Measurements from ENCODE around the gene GMEB2.

The GMEB2 gene

DNA sequence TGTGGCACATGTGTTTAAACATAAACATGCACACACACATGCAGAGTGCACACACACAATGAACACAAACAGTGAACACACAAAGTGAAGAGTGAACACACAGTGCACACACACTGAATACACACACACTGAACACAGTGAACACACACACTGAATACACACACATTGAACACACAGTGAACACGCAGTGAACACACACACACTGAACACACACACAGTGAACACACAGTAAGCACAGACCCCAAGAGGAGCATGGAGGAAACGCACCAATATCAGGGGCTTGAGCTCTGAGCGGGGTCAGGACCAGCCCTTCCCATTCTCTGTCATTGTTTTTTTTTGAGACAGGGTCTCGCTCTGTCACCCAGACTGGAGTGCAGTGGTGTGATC, 35.8 kb downstream of the GMEB2 start:
- in situ Hi-C loops (cut with HindIII; ENCODE audit: low sequenced_read_pairs) = loop anchor here (10.0 kb wide), 2 partner anchors 56 to 174 kb away; partner anchors contain the start of gene PTK6

DNA sequence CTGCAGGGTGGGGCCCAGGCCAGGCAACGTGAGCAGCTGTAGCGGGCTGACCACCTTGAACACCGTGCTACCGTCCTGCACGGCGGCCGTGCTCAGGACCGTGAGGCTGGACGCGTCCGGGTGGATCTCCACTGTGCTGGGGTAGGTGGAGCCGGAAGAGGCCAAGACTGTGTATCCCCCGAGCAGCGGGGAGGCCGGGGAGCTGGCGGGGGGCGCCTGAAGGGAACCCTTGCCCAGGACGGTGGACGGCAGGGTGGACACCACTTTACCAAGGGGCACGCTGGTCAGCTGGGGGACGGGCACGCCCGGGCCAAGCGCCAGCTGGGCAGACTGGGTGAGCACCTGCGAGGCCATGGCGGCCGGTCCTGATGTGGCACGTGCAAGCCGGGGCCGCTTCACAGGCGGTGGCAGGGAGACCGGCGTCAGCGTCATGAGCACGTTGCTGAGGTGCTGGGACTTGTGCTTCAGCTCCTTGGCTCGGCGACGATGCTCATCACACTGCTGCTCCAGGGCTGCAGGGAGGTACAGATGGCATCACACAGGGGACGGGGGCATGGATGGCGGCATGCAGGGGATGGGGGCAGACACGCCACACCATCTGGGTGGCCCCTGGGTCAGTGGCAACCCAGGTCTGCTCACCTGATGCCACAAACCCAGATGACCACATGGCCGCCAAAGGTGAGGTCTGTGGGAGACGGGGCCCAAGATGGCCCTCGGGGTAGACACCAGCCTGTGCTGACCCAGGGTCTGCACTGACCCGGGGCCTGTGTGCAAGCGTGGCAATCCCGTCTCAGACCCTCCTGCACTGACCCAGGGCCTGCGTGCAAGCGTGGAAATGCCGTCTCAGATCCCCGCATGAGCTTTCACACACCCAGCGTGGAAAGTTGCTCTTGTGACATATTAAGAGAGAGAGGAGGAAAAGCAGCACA, 36.4 kb downstream of the GMEB2 start:
- in situ Hi-C loops (cut with HindIII; ENCODE audit: low sequenced_read_pairs) = loop anchor here (10.0 kb wide), 2 partner anchors 56 to 174 kb away; partner anchors contain the start of gene PTK6

DNA sequence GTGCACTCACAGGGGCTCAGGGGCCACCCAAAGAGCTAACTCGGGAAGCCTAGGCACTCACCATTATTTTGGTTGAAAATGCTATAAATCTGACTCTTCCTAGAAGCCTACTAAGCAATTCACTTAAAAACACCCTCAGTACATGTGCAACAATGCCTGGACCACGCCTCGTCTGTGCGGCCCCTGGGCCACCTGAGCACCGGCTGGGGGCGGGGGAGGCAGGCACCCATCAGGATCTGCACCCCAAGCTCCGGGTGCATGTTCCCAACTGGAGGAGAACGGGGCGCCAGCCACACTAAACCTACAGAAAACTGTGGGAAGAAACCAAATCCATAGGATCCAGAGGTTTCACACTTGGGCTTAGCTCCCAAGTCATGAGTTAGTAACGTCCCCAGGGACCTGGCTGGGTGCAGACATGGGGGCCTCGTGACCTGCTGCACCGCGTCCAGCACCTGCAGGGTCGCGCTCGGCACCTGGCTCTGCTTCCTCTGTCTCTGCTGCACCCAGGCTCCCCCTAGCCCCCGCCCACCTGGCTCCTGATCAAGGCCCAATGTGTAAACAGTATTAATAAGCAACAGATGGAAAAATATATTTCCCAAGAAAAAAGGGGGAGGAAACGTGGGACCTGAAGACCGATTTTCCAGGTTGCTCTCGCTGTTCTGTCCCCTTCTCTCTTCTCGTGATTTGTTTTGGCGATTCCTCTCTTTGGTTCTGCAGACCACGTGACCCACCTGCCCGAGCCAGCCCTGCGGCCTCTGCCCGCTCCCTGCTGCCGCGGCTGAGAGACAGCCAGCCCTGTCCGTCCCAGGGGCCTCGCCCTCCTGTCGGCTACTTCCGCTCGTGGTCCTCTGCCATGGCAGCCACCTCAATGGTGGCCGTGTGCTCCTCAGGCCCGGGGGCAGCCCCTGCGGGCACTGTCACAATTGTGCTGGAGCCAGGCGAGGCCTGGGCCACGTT, 37.4 kb downstream of the GMEB2 start:
- in situ Hi-C loops (cut with HindIII; ENCODE audit: low sequenced_read_pairs) = loop anchor here (10.0 kb wide), 2 partner anchors 55 to 175 kb away; partner anchors contain the start of gene PTK6

DNA sequence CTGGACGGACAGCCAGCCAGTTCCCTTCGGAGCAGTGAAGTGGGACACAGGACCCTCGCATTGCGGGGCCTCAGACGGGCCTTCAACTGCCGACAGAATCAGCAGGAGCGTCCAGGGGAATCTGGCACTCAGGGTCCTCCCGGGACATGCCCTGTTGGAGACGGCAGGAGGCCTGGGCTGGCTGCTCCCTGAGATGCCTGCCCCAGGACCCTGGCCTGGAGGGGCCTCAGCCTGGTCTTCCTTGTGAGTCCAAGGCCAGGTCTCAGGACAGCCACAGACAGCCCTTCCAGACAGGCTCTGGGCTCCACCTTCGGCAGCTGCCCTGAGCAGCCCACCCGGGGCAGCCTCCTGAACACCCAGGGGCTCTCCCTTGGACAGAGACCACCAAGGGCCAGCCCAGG, 38.3 kb downstream of the GMEB2 start:
- in situ Hi-C loops (cut with HindIII; ENCODE audit: low sequenced_read_pairs) = no loop called here

DNA sequence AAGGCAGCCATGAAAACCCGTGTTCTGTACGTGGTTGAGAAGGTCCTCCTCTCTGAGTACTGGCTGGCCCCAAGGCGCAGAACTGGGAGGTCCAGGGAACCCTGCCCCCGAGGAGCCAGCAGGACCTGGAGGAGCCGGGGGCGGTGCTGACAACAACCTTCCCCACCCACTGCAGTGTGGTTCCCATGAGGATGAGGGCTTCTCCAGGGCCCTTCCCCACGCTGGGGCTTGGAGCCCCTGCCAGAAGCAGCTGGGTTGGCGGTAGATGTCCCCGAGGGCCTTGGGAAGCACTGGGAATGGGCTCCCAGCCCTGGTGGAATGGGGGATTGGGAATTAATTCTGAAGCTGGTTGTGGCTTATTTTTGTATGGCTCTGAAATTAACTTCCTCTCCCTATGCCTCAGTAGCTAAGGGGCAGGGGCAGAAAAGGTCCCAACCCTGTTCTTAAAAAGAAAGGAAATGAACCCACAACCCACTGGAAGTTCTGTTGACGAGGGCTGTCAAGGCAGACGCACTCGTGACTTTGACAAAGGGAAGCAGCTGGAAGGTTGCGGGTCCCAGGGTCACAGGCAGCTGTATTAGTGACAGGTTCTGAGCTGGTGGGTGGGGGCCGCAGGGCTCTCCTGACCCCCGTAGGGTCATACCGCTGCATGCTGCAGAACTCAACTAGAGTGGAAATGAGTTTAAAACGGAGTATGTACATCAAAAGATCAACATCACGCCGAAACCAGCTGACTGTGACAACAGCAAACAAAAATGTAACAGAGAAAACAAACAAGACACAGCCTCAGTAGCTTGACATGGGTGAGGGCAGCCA, 38.9 kb downstream of the GMEB2 start:
- in situ Hi-C loops (cut with HindIII; ENCODE audit: low sequenced_read_pairs) = no loop called here

DNA sequence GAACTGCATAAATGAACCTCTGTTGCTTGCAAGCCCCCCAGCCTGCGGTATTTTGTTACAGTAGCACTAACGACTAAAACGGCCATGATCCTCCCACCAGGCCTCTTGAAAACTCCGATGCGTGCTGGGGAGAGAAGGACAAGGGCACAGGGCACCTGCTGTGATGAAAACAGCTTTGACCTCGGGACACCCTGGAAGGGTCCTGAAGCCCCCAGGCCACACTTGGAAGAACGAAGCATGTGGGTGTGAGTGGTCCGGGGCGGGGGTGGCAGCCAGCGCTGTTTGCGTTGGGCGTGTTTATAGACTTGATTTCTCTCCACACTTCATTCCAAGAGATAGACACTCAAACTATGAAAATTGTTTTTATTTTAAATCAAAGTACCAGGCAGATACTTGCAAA, 39.6 kb downstream of the GMEB2 start:
- in situ Hi-C loops (cut with HindIII; ENCODE audit: low sequenced_read_pairs) = no loop called here

DNA sequence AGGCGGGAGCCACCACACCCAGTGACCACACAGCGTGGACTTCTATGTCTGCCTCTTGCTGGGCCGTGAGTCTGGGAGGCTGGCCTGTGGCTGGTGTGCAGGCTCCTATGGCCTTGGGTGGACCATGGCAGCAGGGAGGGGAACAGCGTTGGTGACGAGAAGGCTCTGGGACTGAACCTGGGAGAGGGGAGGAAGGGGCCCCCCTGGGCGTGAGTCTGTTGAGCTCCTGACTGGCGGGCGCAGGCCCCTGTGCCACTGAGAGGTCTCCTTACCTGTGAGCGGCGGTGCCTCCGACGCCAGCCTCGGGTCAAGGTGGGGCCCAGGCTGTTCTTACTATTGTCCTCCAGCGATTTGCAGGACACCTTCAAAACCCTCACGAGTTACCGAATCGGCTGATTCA, 40.1 kb downstream of the GMEB2 start:
- in situ Hi-C loops (cut with HindIII; ENCODE audit: low sequenced_read_pairs) = no loop called here

DNA sequence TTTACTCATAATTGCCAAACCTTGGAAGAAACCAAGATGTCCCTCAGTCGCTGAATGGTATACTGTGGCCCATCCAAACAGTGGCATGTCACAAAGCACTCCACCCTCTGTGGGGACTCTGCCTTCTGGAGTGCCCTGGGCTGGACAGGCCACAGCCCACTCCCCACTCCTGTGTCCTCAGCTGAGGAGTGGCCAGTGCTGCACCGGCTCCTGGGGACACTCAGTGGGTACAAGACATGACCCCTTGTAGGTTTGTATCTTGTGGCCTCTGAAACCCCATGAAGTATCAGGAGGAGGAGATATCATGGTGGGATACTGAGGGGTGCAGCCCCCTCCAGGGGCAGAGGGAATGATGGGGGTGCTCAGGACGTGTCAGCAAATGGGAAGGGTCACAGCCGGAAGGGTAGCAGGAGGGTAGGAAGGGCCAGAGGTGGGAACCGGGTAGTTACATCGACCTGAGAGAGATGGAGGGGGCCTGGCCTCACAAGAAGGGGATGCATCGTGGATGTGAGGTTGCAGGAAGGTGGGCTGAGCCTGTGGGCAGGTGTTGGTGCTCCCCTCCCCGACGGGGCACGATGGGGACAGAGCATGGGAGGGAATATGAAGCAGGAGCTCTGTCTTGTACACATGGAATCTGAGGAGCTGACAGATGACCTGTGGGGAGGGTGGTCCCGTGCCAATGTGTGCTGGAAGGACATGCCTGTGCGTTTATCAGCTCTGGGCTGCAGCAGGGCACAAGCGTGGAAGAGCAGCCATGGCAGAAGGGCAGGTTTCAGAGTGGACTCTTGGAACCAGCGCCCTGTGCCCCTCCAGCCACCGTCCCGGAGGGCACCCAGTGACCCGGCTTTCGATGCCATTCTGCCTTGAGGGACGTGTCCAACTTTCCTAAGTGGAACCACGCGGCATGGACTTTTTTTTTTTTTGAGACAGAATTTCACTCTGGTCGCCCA, 41.0 kb downstream of the GMEB2 start:
- in situ Hi-C loops (cut with HindIII; ENCODE audit: low sequenced_read_pairs) = no loop called here

DNA sequence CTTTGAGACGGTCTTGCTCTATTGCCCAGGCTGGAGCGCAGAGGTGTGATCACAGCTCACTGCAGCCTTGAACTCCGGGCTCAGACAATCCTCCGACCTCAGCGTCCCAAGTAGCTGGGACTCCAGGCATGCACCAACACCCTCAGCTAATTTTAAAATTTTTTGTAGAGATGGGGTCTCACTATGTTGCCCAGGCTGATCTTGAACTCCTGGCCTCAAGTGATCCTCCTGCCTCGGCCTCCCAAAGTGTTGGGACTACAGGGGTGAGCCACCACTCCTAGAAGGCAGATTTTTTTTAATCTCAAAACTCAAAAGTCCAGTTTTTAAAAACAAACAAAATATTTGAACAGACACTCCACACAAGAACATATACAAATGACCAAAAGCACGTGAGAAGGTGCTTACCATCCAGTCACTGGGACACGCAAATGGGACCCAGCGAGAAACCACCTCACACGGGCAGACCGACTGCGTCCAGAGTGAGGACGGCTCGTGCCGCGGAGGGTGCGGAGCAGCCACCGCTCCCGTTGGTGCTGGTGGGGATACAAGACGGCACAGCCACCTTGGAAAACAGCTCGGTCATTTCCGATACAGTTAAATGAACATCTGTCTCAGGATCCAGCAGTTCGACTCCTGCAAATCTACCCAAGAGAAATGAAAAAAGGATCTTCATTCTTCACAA, 44.4 kb downstream of the GMEB2 start:
- in situ Hi-C loops (cut with HindIII; ENCODE audit: low sequenced_read_pairs) = no loop called here

DNA sequence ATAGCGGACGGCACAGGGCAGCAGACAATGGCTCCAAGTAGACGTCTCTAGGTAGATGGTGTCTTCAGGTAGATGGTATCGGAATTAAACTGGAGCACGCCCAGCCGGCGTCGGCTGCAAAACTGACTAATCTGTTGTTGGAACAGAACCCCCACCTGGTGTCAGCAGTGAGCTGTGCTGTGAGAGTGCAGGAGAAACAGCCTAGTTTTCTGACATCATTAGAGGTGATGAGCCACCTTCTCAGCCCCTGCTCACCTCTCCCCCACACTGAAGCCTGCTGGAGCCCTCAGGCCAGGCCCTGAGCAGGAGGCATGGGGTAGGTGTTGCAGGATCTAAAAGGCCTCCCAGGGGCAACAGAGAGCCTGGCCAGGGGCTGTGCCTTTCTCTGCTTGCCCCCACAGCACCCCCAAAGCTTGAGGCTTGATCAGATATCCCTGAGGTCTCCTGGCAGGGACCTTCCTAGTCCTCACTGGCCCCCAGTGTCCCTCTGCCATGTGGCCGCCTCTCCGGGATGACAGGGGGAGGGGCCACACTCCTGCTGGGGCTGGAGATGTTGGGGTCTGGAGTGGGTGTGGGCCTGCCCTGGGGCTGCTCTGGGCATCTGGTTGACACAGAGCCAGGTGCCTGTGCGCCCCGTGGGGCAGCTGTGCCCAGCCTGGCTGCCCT, 46.0 kb downstream of the GMEB2 start:
- in situ Hi-C loops (cut with HindIII; ENCODE audit: low sequenced_read_pairs) = no loop called here

DNA sequence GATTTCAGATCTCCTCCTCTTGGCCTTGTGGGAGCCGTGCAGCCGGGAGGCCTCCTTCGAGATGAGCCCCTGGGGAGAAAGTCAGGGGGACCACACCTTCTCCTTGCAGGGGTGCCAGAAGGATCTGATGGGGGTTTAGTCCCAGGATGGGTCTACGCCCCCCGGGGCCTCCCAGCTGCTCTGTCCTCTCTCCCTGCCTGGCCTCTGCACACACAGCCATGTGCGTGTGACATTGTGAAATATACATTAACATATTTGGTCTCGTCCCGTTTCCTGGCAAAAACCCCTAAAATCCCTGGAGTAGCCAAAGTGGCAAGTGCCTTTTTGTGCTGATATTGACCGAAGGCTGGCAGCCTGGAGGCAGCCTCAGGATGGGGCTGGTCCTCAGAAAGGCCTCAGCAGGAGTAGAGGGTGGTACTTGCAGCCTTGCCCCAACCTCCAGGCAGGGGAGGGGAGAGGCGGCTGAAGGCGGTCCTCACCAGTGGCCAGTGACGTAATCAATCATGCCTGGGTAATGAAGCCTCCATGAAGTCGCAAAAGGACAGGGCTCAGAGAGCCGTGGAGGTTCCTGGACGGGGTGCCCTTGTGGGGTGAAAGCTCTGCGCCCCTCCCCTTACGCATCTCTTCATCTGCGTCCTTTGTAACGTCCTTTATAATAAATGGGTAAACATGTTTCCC, 47.7 kb downstream of the GMEB2 start:
- in situ Hi-C loops (cut with HindIII; ENCODE audit: low sequenced_read_pairs) = no loop called here

DNA sequence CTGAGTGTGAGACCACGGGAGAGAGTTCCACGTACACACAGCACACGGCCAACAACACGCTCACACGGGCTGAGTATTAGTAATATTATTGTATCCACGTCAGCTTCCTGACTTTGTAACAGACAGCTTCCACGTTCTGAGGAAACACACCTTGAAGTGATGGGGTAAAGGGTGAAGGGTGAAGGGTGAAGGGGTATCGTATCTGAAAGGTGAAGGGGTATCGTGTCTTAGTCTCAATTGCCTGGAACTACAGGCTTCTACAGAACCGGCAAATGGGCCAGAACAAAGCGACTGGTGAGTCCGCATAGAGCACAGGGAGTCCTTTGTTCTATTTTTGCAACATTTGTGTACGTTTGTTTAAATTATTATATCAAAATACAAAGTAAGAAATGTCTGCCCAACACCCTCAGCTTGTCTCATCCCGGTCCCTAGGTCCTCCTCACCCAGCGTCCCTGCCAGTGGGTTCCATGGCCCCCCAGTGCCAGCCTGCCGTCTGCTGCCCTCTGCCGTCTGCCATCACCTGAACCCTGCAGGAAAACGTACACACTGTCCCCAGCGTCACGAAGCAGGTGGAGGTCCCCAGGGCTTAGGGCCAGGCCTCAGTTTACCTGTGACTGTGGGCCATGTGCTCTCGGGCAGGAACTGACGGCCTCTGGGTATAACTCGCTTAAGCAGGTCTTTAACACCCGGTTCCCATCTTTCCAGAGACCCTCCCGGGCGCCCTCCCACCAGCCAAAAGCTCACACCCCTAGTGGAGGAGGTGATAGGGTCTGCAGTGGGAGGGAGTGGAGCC, 48.5 kb downstream of the GMEB2 start:
- in situ Hi-C loops (cut with HindIII; ENCODE audit: low sequenced_read_pairs) = no loop called here

DNA sequence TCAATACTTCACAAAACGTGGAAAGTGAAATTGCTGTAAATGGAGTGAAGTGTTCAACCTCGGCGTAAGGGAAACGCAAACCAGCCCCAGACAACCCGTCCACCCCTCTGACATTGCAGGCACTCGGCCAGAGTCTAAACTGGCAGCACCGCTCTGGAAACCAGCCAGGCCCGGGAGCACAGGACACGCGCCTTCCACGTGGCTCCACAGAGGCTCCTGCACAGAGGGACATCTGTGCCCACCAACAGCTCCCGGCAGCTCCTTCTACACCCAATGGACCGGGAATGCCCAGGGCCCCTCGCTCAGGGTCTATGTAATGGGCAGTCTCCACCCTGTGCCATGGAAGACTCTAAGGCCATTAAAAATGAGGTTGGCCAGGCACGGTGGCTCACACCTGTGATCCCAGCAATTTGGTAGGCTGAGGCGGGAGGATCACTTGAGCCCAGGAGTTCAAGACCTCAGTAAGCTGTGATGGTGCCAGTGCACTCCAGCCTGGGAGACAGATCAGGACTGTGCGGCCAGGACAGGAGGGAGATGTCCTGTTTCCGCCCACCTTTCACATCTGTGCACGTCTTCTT, 49.5 kb downstream of the GMEB2 start:
- in situ Hi-C loops (cut with HindIII; ENCODE audit: low sequenced_read_pairs) = no loop called here

DNA sequence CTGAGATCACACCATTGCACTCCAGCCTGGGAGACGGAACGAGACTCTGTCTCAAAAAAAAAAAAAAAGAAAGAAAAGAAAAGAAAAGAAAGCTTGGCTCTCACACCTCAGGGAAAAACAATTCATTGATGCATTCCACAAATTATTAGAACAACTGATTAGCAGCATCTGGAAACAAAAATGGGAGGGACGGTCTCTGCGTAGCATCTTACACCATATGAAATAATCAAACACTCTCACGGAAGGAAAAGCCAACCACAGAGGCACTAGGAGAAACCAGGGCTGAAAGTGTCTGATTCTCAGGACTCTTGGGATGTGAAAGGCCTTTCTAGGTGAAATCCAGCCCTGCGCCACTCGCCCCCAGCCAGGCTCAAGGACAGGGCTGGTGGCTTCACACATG, 50.6 kb downstream of the GMEB2 start:
- in situ Hi-C loops (cut with HindIII; ENCODE audit: low sequenced_read_pairs) = no loop called here

DNA sequence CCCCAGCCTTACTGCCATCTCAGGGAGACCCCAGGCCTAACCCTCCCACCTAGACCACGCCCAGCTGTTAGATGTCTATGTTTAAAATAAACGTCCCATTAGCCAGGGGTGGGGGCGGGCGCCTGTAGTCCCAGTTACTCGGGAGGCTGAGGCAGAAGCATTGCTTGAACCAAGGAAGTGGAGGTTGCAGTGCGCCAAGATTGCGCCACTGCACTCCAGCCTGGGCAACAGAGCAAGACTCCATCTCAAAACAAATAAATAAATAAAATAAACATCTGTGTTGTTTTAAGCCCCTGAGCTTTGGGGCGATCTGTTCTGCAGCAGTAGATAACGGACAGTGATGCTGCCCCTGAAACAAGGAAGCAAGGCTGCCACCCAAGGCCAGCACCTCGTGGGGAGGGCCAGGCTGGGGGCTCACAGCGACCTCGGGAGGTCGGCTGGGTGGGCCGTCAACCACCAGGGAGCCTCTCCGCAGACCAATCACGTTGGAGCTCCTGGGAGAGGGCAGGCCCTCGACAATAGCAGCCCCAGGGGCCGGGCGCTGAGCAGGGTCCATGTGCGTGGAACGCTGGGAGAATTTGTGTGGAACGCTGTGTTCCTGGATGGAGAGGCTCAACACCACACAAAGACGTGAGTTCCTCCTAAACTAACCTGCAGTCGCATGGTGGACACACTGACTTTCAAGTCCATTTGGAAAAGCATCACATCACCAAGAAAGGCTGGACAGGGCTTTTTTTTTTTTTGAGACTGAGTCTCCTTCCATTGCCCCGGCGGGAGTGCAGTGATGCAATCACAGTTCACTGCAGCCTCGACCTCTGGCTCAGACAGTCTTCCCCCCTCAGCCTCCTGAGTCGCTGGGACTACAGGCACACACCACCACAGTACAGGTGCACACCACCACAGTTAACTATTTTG, 51.8 kb downstream of the GMEB2 start:
- in situ Hi-C loops (cut with HindIII; ENCODE audit: low sequenced_read_pairs) = no loop called here
